SU-DHL-6 (cell line): ENCODE measurements around the gene ANKRD63.

Experiments used
- H2AFZ ChIP-seq: fragments of 200-600 bp; sonication (generic); 2 replicates; pipeline ENCODE4 v1.6.1; 2014; ENCODE audit warnings: low read depth, mild to moderate bottlenecking, moderate library complexity, mixed read lengths, antibody characterized with exemption, low read length; ENCODE audit not compliant: severe bottlenecking
- H3F3A ChIP-seq: fragments of 200-600 bp; shearing (Covaris generic); 2 replicates; pipeline ENCODE4 v1.6.0; 2016; ENCODE audit warnings: antibody characterized with exemption, mild to moderate bottlenecking; ENCODE audit not compliant: insufficient read depth
- H3K27ac ChIP-seq: fragments of 200-600 bp; sonication (generic); 2 replicates; pipeline ENCODE4 v1.5.1; 2016; ENCODE audit warnings: low read depth, mild to moderate bottlenecking, low read length, moderate library complexity, mixed read lengths
- H3K27me3 ChIP-seq: fragments of 200-600 bp; sonication (generic), shearing (Covaris generic); 2 replicates; pipeline ENCODE4 v1.6.0; 2014; ENCODE audit warnings: mild to moderate bottlenecking, low read length
- H3K36me3 ChIP-seq: fragments of 200-600 bp; sonication (generic); 2 replicates; pipeline ENCODE4 v1.6.1; 2014; ENCODE audit warnings: mild to moderate bottlenecking, low read length, mixed read lengths
- H3K4me2 ChIP-seq: fragments of 300-600, 200-600 bp; shearing (Covaris generic), sonication (generic); 2 replicates; pipeline ENCODE4 v1.6.0; 2014; ENCODE audit warnings: low read length, low read depth, mild to moderate bottlenecking; ENCODE audit not compliant: poor library complexity, severe bottlenecking
- H3K4me3 ChIP-seq: fragments of 200-600 bp; sonication (generic); 2 replicates; pipeline ENCODE4 v1.5.1; 2014; ENCODE audit warnings: antibody characterized with exemption, low read length, mild to moderate bottlenecking, mixed read lengths; ENCODE audit not compliant: insufficient read depth, poor library complexity, severe bottlenecking
- H3K79me2 ChIP-seq: fragments of 200-600 bp; sonication (generic); 2 replicates; pipeline ENCODE4 v1.6.1; 2014; ENCODE audit warnings: mild to moderate bottlenecking, low read length, moderate library complexity; ENCODE audit not compliant: insufficient read depth
- H3K9ac ChIP-seq: fragments of 200-600 bp; sonication (generic); 2 replicates; pipeline ENCODE4 v1.7.0; 2014; ENCODE audit warnings: mild to moderate bottlenecking, low read length
- H3K9me2 ChIP-seq: fragments of 200-600 bp; sonication (generic); replicated peaks from 2 replicates; pipeline ENCODE4 v1.6.1; 2014; ENCODE audit warnings: low read length; ENCODE audit not compliant: insufficient read depth
- H3K9me3 ChIP-seq: fragments of 200-600 bp; sonication (generic); 2 replicates; pipeline ENCODE4 v1.6.1; 2014; ENCODE audit warnings: low read length, mixed read lengths; ENCODE audit not compliant: insufficient read depth
- H4K20me1 ChIP-seq: fragments of 200-600 bp; sonication (generic); 2 replicates; pipeline ENCODE4 v1.6.1; 2014; ENCODE audit warnings: low read depth, mild to moderate bottlenecking, antibody characterized with exemption, low read length, moderate library complexity, mixed read lengths
- CTCF ChIP-seq: fragments of 200-600 bp; sonication (generic); IDR thresholded peaks from one replicate; pipeline ENCODE4 v1.5.1; 2017; ENCODE audit warnings: antibody characterized with exemption, mild to moderate bottlenecking, low read length, moderate library complexity; ENCODE audit not compliant: insufficient read depth, poor library complexity, severe bottlenecking
- EZH2phosphoT487 ChIP-seq: fragments of 200-600 bp; sonication (generic), shearing (Covaris generic); conservative IDR thresholded peaks from 2 replicates; pipeline ENCODE4 v1.6.1; 2018; ENCODE audit warnings: mild to moderate bottlenecking, antibody characterized with exemption, low read length, moderate library complexity, mixed read lengths

ANKRD63 gene

GRCh38 chr15:40242213-40242599 lies 40.7 kb downstream of the ANKRD63 start:
- no peaks in the 10 kb centered on the region for H4K20me1 ChIP-seq
- no peak overlapping the region for H3K9ac ChIP-seq
- H3K36me3 ChIP-seq, result no peaks in the 10 kb centered on the region
- no peak overlapping the region for H3K27ac ChIP-seq
- no peak overlapping the region for H2AFZ ChIP-seq
- H3K4me3 ChIP-seq, result no peak overlapping the region
- H3K4me2 ChIP-seq, result no peak overlapping the region
- no peaks in the 10 kb centered on the region for H3F3A ChIP-seq
- H3K9me2 ChIP-seq, result no peaks in the 10 kb centered on the region
- no peaks in the 10 kb centered on the region for H3K27me3 ChIP-seq
- TF ChIP-seq CTCF (no peak), EZH2phosphoT487 (no peak)
- no peaks in the 10 kb centered on the region for H3K9me3 ChIP-seq
- H3K79me2 ChIP-seq, result no peaks in the 10 kb centered on the region

- no peaks in the 10 kb centered on the region for H3K9me2 ChIP-seq
- no peaks in the 10 kb centered on the region for H3K9me3 ChIP-seq
- no peaks in the 10 kb centered on the region for H4K20me1 ChIP-seq
- no peaks in the 10 kb centered on the region for H3K36me3 ChIP-seq
- peaks cover 5% of the 10 kb centered on the region; the same call in 1 of the 2 replicates for H3F3A ChIP-seq
- no peak overlapping the region for H2AFZ ChIP-seq
- H3K79me2 ChIP-seq, result no peaks in the 10 kb centered on the region
- no peak overlapping the region for H3K4me2 ChIP-seq
- no peak overlapping the region for H3K9ac ChIP-seq
- TF ChIP-seq EZH2phosphoT487 (no peak), CTCF (no peak)
- H3K27me3 ChIP-seq, result no peaks in the 10 kb centered on the region
- H3K4me3 ChIP-seq, result no peak overlapping the region
- H3K27ac ChIP-seq, result no peak overlapping the region
These were observed 41.3 kb downstream of the ANKRD63 start for GRCh38 chr15:40241269-40242212.

DNA sequence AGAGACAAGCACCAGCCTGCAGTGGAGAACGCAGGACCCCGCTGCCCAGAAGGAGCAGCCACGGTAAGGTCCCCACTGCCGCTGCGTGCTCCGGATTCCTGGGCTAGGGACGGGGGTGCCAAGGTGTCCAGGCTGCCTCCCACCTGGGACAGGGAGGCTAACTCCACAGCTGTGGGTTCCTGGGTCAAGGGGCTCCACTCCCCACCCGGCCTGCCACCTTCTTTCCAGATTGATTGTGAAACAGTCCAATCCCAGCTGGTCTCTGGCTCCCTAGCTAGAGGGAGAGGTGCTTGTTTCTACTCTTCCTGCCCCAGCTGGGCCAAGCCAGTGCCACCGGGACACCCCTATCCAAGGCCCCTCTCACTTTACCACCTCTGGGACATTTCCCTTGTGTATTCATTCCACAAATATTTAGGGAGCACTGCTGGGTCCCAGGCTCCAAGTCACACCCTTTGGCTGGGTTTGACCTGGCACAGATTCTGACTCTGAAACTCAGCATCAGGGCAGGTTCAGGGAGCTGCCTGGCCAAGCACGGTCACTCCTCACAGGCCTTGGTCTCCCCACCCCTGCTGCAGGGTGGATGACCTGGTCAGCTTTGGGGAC lies 42.1 kb downstream of the ANKRD63 start:
- peaks cover 5% of the 10 kb centered on the region; the same call in 1 of the 2 replicates for H3F3A ChIP-seq
- no peak overlapping the region for H3K27ac ChIP-seq
- H3K4me2 ChIP-seq, result no peak overlapping the region
- no peak overlapping the region for H3K4me3 ChIP-seq
- H3K27me3 ChIP-seq, result no peaks in the 10 kb centered on the region
- no peak for TF ChIP-seq EZH2phosphoT487
- TF ChIP-seq CTCF, result no peak
- H3K9me2 ChIP-seq, result no peaks in the 10 kb centered on the region
- no peak overlapping the region for H2AFZ ChIP-seq
- H3K79me2 ChIP-seq, result no peaks in the 10 kb centered on the region
- no peaks in the 10 kb centered on the region for H3K9me3 ChIP-seq
- no peaks in the 10 kb centered on the region for H4K20me1 ChIP-seq
- H3K36me3 ChIP-seq, result no peaks in the 10 kb centered on the region
- no peak overlapping the region for H3K9ac ChIP-seq
